ENCODE measurements around the gene BCL2L14. TPM values are rescaled to one million over a fixed set of nuclear protein-coding genes. Genes with fewer than 3 reads are reported as not detected.

Gene BCL2L14
- total RNA-seq, 1 experiment from 2014 or later, result not detected

GRCh38 chr12:12094481-12094880, 23.7 kb downstream of the BCL2L14 start:
- no peaks in the 10 kb centered on the region for H3K4me1 ChIP-seq (ENCODE audit: control insufficient read depth, insufficient read depth, low read length)
- intact Hi-C loops (cut with micrococcal nuclease; ENCODE audit: unreplicated experiment), result no loop called here
- no peak for TF ChIP-seq CTCF (IDR thresholded peaks at IDR 0.05)
- no peak for TF ChIP-seq TCF7L2 (IDR thresholded peaks at IDR 0.05; ENCODE audit: low read depth, low read length)
- TF ChIP-seq REST (IDR thresholded peaks at IDR 0.05; ENCODE audit: insufficient read depth in 1 of 2, low read depth in 2 of 2, low read length in 1 of 2), result no peak
- TF ChIP-seq SIN3A (IDR thresholded peaks at IDR 0.05; ENCODE audit: borderline replicate concordance, insufficient read depth, low read depth, low read length), result no peak
- no peak for TF ChIP-seq POLR2AphosphoS5 (IDR thresholded peaks at IDR 0.05; ENCODE audit: low read depth, low read length)
- CTCF ChIA-PET, result no interaction called here
- POLR2A ChIA-PET, result no interaction called here
- no peaks in the 10 kb centered on the region for H3K27me3 ChIP-seq (ENCODE audit: control insufficient read depth, insufficient read depth, low read length)
- in situ Hi-C loops (cut with HindIII; ENCODE audit: low pct_unique_long_range_greater_than_20kb, low sequenced_read_pairs), result no loop called here
- no peaks in the 10 kb centered on the region for H3K9me3 ChIP-seq (ENCODE audit: control insufficient read depth, insufficient read depth, low read depth, low read length)
- no peak for ATAC-seq
- H3K4me3 ChIP-seq (ENCODE audit: low read depth in 2 of 2, low read length in 2 of 2), result no peak overlapping the region
- DNase-seq (ENCODE audit: low read depth, low spot score), result no peak
- no peak overlapping the region for H3K27ac ChIP-seq (ENCODE audit: low read length)
- H3K36me3 ChIP-seq (ENCODE audit: control insufficient read depth, insufficient read depth, low read length), result no peaks in the 10 kb centered on the region
- no TSS peak for BruUV-seq (replicated peaks)

- no peak overlapping the region for H3K4me3 ChIP-seq (ENCODE audit: low read depth in 2 of 2, low read length in 2 of 2)
- CTCF ChIA-PET, result no interaction called here
- intact Hi-C loops (cut with micrococcal nuclease; ENCODE audit: unreplicated experiment), result no loop called here
- no peaks in the 10 kb centered on the region for H3K9me3 ChIP-seq (ENCODE audit: control insufficient read depth, insufficient read depth, low read depth, low read length)
- no peak overlapping the region for H3K27ac ChIP-seq (ENCODE audit: low read length)
- H3K27me3 ChIP-seq (ENCODE audit: control insufficient read depth, insufficient read depth, low read length), result no peaks in the 10 kb centered on the region
- H3K36me3 ChIP-seq (ENCODE audit: control insufficient read depth, insufficient read depth, low read length), result no peaks in the 10 kb centered on the region
- in situ Hi-C loops (cut with HindIII; ENCODE audit: low pct_unique_long_range_greater_than_20kb, low sequenced_read_pairs), result no loop called here
- no TSS peak for BruUV-seq (replicated peaks)
- POLR2A ChIA-PET, result no interaction called here
- TF ChIP-seq REST (IDR thresholded peaks at IDR 0.05; ENCODE audit: insufficient read depth in 1 of 2, low read depth in 2 of 2, low read length in 1 of 2), result no peak
- TF ChIP-seq SIN3A (IDR thresholded peaks at IDR 0.05; ENCODE audit: borderline replicate concordance, insufficient read depth, low read depth, low read length), result no peak
- no peak for TF ChIP-seq CTCF (IDR thresholded peaks at IDR 0.05)
- no peak for TF ChIP-seq POLR2AphosphoS5 (IDR thresholded peaks at IDR 0.05; ENCODE audit: low read depth, low read length)
- TF ChIP-seq TCF7L2 (IDR thresholded peaks at IDR 0.05; ENCODE audit: low read depth, low read length), result no peak
- ATAC-seq (no peak), DNase-seq (ENCODE audit: low read depth, low spot score) (no peak)
- no peaks in the 10 kb centered on the region for H3K4me1 ChIP-seq (ENCODE audit: control insufficient read depth, insufficient read depth, low read length)
Measured at GRCh38 chr12:12095021-12095420, 24.3 kb downstream of the BCL2L14 start.

All from Panc1 (cell line).